GM19438 (cell line): ENCODE results near the gene NSUN3.

Source experiments
- ATAC-seq: cut with Tn5 transposase; IDR thresholded peaks from one replicate; pipeline ENCODE4 v1.9.1; 2021; ENCODE audit warnings: low read depth; ENCODE audit not compliant: unreplicated experiment

Gene NSUN3

DNA sequence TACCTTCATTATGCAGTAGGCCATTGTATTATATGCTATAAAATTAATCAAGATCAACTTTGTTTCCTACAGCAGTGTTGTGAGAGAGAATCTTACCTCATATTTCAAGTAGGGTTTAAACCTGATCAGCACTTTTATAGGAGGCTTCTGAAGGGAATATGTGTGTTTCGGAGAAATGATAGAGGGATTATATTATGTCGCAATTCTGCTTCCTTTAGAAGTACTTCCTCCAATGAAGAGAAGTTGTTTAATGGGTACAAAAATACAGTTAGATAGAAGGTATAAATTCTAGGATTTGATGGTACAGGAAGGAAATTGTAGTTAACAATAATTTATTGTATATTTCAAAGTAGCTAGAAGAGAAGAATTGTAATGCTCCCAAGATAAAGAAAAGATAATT, 54.9 kb downstream of the NSUN3 start:
- no peak for ATAC-seq

DNA sequence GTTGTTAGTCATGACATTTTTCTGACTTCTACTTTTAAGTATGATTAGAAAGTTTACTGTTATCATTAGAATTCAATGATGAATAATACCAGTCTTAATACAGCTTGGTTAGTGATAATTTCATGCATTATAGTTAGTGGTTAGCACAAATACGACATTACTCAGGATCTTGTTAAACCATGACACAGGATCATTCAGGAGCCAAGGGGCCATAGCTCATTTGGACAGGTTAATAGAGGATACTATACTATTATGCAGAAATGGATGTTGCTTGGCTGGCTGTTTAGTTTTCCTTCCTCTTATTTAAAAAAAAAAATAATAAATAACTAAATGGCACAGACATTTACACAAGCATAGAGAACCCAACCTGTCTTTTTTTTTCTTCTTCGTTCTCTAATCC, 55.5 kb downstream of the NSUN3 start:
- ATAC-seq: no peak

DNA sequence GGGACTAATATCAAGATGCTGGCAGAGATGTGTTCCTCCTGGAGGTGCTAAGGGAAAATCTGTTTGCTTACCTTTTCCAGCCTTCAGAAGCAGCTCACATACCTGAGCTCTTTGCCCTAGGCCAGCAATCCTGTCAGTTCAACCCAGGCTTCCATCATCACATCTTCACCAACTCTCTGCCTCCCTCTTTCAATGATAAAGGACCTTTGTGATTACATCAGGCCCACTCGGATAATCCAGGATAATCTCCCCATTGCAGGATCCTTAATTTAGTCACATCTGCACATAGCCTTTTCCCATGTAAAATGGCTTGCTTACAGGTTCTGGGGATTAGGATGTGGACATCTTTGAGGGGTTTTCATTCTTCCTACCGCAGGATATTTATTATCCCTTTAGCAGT, 58.3 kb downstream of the NSUN3 start:
- no peak for ATAC-seq

DNA sequence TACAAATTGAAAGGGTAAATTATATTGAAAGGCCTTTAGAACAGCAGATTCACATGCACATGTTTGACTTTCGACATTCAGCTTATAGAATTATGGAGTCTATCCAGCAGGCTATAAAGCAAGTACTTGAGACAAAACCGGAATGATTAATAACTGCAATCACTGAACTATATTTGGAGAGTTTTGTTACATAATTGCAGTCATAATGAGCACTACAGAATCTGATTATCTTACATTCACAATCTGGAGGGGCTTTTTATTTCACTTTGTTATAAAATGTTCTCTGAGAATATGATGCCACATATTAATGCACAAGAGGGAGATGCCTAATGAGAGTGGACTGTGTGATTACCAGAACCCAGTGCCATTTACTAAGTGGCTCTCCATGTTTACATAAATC, 64.3 kb downstream of the NSUN3 start:
- ATAC-seq: no peak

DNA sequence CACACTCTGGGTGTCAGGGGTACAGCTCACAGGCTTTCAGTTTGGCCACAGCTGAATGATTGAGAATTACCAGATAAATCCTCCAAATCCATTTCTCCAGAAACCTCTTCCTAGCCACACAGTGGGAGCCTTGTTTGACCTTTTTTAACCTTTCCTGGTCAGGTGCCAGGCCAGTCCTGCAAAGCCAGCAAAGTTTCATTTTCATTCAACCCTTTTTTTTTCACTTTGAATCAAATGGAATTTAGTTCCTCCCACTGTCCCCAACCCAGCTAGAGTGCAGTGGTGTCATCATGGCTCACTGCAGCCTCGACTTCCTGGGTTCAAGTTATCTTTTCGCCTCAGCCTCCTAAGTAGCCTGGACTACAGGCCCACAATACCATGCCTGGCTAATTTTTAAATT, 67.8 kb downstream of the NSUN3 start:
- ATAC-seq: no peak

DNA sequence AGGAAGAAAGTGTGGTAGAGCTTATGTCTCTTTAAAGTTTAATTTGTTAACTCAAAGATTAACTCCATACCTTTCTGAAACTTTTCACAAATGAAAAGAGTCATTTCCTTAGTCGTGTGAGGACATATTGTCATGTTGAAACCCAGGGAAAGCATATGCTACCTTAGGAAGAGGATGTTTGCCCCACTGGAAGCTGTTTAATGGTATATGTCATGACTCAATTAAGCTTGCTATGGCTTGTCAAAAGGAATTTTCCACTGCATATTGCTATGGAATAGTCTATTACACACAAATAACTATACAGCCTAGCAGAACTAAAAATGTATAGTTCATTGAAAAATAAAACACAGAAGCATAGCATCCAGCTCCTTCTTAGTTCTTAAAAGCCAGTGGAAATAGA, 69.9 kb downstream of the NSUN3 start:
- no peak for ATAC-seq

DNA sequence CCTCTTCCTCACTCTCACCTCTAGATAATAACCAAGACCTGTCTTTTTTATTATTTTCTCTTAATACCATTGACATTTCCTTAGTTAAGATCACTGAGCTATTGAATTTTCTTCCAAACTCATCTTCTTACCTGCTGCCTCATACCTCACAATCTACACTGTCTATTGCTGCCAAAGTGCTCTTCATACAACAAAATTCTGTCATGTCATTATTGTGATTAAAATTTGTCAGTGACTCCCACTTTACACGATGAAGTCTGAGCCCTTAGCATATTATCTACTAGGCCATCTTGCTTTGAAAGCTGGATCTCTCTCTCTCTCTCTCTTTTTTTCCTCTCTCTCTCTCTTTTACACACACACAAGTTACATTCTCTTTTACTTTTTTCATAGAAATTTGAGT, 73.3 kb downstream of the NSUN3 start:
- ATAC-seq: no peak

DNA sequence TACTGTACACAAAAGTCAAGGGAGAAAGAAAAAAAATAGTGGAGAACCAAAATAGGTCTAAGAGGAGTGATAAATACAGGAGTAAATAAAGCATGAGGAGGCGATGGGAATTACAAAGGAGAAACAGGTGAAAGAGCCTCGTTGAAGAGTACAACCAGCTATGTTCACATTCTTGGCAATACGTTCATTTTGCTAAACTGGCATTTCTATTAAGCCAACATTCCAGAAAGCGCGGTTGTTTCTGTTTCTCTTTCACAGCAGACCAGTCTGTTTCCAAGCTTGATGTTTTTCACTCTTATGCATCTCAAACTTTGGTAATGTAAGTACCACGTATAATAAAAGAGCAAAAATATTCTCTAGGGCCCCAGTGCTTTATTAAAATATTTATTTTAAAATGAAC, 74.5 kb downstream of the NSUN3 start:
- no peak for ATAC-seq

DNA sequence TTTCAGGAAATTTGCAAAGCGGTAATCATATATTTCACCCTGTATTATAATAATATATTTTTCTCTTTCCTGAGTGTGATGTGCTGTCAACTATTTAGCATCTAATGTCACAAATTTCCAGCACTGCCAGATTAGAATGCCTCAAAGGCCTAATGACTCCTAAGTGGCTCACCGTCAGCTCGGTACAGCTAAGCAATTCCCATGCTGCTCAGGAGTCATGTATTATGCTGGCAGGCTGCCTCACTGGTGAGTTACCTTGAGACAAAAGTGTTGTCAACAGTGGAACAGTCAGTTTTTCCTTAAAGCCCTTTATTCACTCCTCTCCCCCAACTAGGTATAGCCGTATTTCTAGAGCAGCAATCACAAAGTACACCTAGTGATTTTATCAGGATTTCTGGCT, 83.6 kb downstream of the NSUN3 start:
- no peak for ATAC-seq

DNA sequence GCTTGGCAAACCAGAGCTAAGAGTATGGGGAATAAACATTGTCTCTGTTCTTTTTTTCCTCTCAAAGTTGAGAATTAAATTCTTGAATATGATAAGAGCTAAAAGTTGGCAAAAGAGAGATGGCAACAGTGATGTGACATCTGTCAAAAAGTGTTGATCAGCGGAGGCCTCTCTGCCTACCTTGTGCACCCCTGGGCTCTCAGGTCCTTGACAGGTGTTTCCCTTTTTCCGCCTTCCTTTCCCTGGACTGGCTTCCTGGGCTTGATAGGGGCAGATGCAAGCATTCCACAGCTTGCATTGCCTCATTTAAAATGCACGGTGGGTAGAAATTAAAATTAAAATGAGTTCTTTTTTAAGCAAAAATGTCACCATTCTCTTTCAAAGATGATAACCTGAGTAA, 84.2 kb downstream of the NSUN3 start:
- no peak for ATAC-seq

DNA sequence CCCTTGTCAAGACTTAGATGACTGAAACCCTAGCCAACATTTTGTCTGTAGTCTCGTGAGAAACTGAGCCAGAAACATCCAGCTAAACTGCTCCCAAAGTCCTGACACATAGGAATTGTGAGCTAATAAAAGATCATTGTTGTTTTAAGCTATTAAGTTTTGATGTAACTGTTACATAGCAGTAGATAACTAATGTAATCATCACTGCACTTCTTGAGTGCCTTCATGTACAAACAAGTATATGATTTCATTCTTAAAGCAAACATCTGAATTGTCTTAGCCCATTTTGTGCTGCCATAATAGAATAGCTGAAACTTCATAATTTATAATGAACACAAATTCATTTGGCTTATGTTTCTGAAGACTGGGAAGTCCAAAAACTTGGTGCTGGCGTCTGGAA, 87.3 kb downstream of the NSUN3 start:
- ATAC-seq: no peak

DNA sequence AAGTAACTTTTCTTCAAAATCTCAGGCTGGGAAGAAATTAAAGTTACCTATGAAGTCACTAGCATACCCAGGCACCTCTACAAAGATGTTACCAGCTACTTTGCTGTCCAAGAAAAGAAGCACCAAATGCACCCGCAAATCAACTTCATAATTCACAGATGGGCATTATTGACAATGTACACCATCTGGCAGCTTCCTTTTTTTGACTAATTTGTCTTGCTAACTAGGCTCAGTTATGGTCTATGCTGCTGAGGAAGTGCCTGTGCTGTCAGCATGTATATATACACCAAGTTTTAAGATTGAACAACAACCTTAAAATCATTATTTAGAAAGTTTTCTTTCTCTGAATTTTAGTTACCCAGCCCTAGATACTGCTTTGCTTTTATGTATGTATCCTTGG, 93.8 kb downstream of the NSUN3 start:
- ATAC-seq: no peak

DNA sequence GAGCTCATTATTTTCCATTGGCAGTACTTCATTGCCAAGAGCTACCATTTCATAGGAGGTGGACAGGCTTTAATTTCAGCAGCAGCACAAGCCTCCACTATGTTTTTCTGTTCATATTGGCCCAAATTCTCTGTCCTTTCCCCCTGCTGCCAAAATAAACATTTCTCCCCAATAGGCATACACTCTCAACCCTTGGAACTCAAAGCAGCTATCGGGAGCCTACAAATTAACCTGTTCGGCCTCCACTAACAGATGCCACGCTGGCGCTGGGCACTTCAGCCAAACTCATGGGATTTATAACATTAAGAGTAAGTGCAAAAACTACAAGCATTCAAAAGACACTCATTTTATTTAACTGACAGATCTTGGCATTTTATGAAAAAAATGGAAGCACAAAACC, 95.7 kb downstream of the NSUN3 start:
- ATAC-seq: no peak

DNA sequence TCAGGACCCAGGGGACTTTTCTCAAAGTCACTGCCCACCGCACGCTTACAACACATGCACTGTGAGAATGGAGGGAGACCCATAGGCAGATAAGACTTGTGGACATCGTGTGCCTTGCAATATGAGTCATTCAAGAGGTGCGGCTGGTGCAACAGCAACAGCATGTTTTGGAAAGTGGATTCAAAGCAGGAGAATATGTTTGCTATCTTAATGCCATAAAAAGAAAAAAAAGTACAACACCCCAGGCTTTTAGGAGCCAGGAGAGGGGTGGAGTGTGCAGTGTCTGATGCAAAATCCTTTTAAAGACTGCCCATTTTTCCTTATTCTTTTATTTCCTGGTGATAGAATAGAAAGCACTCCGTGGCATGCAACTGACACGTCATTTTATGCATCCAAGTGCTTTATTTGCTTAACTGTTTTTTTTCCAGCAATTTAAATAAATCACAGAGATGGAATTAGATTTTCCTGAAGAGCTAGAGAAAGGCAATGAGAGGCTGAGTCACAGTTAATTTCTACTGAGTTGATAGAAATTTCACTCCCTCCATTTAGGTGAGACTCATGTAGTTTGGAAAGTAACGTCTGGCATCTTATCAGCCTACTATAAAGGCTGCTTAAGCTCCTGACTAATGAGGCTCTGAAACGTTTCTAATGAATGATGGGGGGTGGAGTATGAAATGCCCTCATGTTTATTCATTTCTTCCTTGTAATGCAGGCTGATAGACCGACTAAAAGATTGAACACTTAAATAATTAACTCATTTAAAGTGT, 96.4 kb downstream of the NSUN3 start:
- no peak for ATAC-seq

DNA sequence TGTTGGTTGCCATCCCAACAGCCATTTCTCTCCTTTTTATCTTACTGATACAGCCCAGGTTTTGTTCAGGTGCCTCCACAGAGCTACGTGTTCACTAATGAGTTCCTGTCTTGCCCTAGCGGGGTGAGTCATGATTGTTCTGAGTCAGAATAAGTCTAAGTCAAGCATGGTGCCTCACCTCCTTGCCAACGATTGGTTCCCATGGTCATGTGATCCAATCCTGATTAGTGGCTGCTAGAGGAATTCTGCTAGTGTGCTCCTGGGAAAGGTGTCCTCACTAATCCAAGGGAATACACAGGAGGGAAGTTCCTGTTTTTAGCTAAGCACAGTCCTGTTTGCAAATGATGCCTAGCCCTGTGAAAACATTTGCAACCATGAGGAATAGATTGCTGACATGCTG, 99.8 kb downstream of the NSUN3 start:
- ATAC-seq: no peak

DNA sequence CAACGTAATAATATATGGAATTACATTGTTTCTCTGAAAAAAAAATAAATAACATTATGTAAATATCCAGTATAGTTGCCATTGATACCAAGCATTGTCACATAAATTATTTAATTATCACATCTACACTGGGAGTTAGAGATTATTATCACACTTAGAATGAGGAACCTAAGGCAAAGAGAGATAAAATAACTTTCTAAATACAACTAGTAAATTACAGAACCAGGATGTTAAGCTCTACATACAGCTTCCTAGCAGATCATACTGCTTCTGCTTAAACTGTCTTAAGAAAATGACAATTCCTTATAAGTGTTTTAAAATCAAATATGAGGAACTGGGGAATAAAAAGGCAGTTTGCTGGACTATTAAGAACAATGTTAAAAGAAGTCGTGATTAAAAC, 104.5 kb downstream of the NSUN3 start:
- no peak for ATAC-seq

DNA sequence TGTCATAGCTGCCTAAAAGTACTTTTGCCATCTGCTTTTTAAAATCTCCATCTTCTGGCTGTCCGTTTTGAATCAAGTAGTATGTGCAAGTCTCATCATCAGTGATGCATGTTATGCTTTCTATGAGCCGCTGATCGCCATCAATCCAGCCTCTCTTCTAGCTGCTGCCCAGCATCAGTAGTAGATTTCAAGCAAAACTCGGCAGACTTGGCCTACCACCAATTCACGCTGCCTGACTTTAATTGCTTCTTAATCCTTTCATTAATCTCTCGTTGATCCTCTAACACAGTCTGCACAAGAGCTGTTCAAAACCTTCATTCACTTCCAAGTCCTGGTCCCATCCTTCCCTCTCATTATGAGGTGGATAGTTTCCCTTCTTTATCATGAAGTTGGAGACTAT, 104.9 kb downstream of the NSUN3 start:
- ATAC-seq: no peak

DNA sequence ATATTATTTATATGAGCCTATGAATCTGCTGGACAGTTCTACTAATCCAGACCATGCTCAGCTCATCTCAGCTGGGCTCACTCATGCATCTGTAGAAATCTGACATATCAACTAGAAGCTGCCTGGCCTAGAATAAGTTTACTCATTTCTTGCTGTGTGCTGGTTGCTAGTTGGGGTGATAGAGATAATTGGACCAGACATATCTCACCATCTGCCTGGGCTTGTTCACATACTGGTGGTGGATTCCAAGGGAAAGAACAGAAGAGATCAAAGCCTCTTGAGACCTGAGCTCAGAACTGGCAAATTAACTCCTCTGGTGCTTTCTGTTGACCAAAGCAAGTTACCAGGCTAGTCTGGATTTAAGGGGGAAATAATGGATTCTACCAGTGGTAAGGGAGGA, 109.1 kb downstream of the NSUN3 start:
- no peak for ATAC-seq

DNA sequence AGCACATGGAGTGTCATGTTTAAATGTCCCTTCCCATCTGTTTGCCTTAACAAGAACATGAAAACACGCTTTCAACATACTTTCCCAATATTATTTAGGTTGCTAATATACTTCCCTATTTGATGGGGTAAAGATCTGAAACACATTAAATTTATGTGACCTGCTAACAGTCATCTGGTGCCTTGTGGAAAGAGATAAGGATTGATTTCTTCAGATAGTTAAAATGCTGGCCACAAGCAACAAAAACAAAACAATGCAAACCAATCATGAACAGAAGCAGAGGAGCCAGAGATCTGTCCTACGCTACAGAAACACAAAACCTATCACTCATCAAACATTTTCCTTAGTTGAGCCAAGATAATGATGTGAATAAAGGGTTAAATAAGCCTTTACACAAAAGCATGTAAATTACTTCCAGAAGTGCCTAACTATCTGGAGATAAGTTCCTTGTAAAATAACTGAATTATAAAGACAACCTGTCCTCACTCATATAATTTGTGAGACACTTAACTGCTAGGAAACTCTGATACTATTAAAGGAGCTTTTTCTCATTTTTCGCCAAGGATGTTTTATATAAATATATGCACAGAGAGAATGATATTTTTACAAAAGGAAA, 109.9 kb downstream of the NSUN3 start:
- no peak for ATAC-seq

DNA sequence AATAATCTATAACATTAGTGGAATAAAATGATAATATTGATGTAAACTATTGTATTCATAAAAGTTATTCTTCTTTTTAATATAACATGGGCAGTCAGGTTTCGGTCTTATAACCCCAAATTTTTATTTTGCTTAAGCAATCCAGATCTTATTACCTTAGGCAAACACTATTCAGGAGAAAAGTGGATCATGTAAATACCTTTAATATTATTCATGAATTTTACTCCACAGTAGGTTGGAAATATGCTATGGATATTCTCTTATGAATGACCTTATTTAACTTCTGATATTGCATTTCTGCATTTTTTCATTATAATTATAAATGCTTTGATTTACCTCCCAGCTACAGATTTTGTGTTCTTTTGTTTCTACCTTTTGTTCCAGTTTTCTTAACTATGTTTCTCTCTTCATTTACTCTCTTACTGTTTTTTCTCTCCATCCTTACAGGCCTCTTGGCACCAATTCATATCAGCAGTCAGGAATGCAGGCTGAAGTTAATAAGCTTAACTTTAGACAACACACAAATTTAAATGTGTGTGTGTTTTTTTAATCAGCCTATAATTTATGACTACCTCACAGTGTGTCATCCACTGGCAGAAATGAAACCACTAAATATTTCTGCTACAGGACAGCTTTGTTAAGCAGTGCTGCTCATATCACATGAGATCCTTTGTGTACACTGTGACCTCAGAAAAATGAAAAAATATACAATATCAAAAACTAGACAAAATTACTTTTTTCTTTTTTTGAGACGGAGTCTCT, 111.0 kb downstream of the NSUN3 start:
- no peak for ATAC-seq

DNA sequence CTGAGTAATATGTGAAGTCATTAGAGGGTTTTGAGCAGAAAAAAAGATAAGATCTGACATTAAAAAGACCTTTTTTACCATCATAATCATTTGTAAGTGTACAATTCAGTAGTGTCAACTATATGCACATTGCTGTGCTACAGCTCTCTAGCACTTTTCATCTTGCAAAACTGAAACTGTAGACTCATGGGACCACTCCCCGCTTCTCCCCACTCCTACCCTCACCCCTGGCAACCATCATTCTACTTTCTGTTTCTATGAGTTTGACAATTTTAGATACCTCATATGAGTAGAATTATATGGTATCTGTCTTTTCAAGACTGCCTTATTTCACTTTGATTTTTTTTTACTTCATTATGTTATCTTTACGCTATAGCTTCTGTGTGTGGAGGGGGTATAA, 112.8 kb downstream of the NSUN3 start:
- no peak for ATAC-seq
